Omental fat pad (tissue), 4 donors: ENCODE results near the gene RPRD1B. TPM values are rescaled to one million over a fixed set of nuclear protein-coding genes. Genes with fewer than 3 reads are reported as not detected.

Experiments
- ATAC-seq: fragments of 150-250 bp; one replicate; pipeline ENCODE4 v1.9.1; 2016; ENCODE audit warnings: mild to moderate bottlenecking, moderate library complexity; ENCODE audit not compliant: low FRiP score
- DNase-seq: peaks from one replicate; pipeline ENCODE4 v3.0.0-alpha.2; 2019; ENCODE audit warnings: low spot score
- CTCF ChIP-seq, 3 donors: fragments of 450-650 bp; IDR thresholded peaks; one replicate each; pipeline ENCODE4 v1.5.1; 2016 to 2017; ENCODE audit warnings: antibody characterized with exemption in 3 of 3, mild to moderate bottlenecking in 3 of 3, moderate library complexity in 2 of 3
- total RNA-seq, 4 donors: library from RNA; depleted of rRNA; stranded (reverse); fragments of >200 nt; gene quantifications; one replicate each; pipeline ENCODE4 v1.1.0, GENCODE V29; 2016

The RPRD1B gene
- total RNA-seq, 4 donors from 2014 or later: 24.1 to 33.5 (median 28.2) TPM

GRCh38 chr20:38023181-38024001 lies 10.2 kb upstream of the RPRD1B start:
- ATAC-seq: no peak

GRCh38 chr20:38024496-38024895 lies 9.1 kb upstream of the RPRD1B start:
- DNase-seq: no peak
- no peak for ATAC-seq
- no peak for TF ChIP-seq CTCF (IDR thresholded peaks at IDR 0.05)

More at GRCh38 chr20:38023181-38024001, 10.2 kb upstream of the RPRD1B start:
- no peak for TF ChIP-seq CTCF (IDR thresholded peaks at IDR 0.05)
- no peak for DNase-seq

GRCh38 chr20:38029453-38029852 lies 4.1 kb upstream of the RPRD1B start:
- no peak for TF ChIP-seq CTCF (IDR thresholded peaks at IDR 0.05)
- ATAC-seq: no peak

GRCh38 chr20:38031957-38032356 lies 1.6 kb upstream of the RPRD1B start:
- ATAC-seq: no peak
- no peak for DNase-seq
- no peak for TF ChIP-seq CTCF (IDR thresholded peaks at IDR 0.05)

More at GRCh38 chr20:38029453-38029852, 4.1 kb upstream of the RPRD1B start:
- DNase-seq: no peak

GRCh38 chr20:38032585-38033329 lies 789 bp upstream of the RPRD1B start:
- ATAC-seq (peak; percentile 25), DNase-seq (no peak)
- TF ChIP-seq CTCF (IDR thresholded peaks at IDR 0.05): no peak

- ATAC-seq: peak; percentile 58
- DNase-seq: no peak
- no peak for TF ChIP-seq CTCF (IDR thresholded peaks at IDR 0.05)
Observed at GRCh38 chr20:38034108-38034649, 633 bp downstream of the RPRD1B start.
